Ovary (tissue), 1 donor: ENCODE data around the gene PKD2.

Experiments
- EP300 ChIP-seq: sonication (generic); formaldehyde crosslinking; IDR thresholded peaks from one replicate; pipeline ENCODE4 v1.6.1; 2017; ENCODE audit warnings: antibody characterized with exemption
- POLR2A ChIP-seq: fragments of 450-650 bp; IDR thresholded peaks from one replicate; pipeline ENCODE4 v1.6.1; 2017; ENCODE audit warnings: antibody characterized with exemption, mild to moderate bottlenecking, moderate library complexity

DNA sequence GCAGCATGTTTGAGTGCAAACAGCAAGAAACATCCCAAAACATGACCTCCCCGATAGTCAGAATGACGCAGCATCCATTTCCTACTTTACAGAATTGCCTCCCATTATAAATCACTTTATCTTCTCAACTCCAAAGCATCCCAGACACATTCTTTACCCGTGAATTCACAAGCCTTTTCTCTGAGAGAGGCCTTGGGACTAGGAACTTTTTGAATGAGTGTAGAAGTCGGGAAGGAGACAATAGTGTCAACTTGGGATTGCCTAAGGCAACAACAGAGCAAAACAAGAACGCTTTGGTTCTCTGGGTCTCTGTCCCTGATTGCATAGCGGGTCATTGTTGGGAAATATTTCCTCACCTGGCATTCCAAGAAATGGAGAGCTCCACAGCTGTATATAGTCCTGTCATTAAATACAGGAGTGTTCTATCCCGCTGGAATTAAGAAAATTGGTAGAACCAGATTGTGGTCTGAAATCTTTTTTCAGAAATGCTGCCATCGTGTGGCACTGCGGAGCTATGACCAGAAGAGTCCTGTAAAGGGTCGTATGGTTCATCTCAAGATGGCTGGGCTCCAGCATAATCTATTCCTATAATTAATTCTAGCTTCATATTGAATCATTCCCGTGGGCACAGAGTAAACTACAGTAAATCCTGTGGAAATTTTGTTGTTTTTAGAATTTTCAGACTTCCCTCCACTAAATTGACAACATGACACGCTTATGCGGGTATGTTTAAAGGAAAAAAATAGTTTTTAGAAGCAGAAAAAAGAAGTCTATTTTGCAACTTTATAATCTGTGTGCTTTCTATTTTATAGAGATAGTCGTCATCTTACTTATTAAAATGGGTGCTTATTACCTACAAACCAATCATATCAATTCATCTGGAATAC, 33.9 kb upstream of the PKD2 start:
- no peak for TF ChIP-seq POLR2A
- TF ChIP-seq EP300, result no peak
